ENCODE data around the gene PHF23.
A peak's percentile ranks its signal among the peaks of the same experiment; 100 is the strongest.

The PHF23 gene

GRCh38 chr17:7220593-7221277 lies 18.5 kb downstream of the PHF23 start:
- Histone ChIP-seq H3K27me3 (ENCODE audit: control insufficient read depth, insufficient read depth, low read length) (no peaks in the 10 kb centered on the region), H3K4me3 (ENCODE audit: low read length) (peak overlapping the region; percentile 64), H3K4me1 (ENCODE audit: control insufficient read depth, insufficient read depth, low read length) (peaks cover 31% of the 10 kb centered on the region), H3K9me3 (ENCODE audit: control insufficient read depth, low read length) (no peaks in the 10 kb centered on the region), H3K9ac (ENCODE audit: low read length) (peak overlapping the region; percentile 87), H3K36me3 (ENCODE audit: control insufficient read depth, insufficient read depth, low read length) (peaks cover 24% of the 10 kb centered on the region)

GRCh38 chr17:7219812-7220592 lies 19.3 kb downstream of the PHF23 start, which contains the start of the genes ACADVL and DLG4:
ACADVL (plus strand) TSS chr17:7219938; CDS start chr17:7219985, 47 bp downstream.
DLG4 (minus strand) TSS chr17:7219836.
- Histone ChIP-seq H3K27me3 (ENCODE audit: control insufficient read depth, insufficient read depth, low read length) (no peaks in the 10 kb centered on the region), H3K36me3 (ENCODE audit: control insufficient read depth, insufficient read depth, low read length) (peaks cover 24% of the 10 kb centered on the region), H3K9me3 (ENCODE audit: control insufficient read depth, low read length) (no peaks in the 10 kb centered on the region), H3K4me1 (ENCODE audit: control insufficient read depth, insufficient read depth, low read length) (peaks cover 33% of the 10 kb centered on the region), H3K9ac (ENCODE audit: low read length) (peak within 1 kb of the TSS; percentile 87), H3K4me3 (ENCODE audit: low read length) (peak within 1 kb of the TSS; percentile 64)

- H3K36me3 ChIP-seq (ENCODE audit: control insufficient read depth, insufficient read depth, low read length) = peaks cover 23% of the 10 kb centered on the region
- no peaks in the 10 kb centered on the region for H3K9me3 ChIP-seq (ENCODE audit: control insufficient read depth, low read length)
- H3K4me1 ChIP-seq (ENCODE audit: control insufficient read depth, insufficient read depth, low read length) = peaks cover 39% of the 10 kb centered on the region
- no peaks in the 10 kb centered on the region for H3K27me3 ChIP-seq (ENCODE audit: control insufficient read depth, insufficient read depth, low read length)
- peak overlapping the region; percentile 64 for H3K4me3 ChIP-seq (ENCODE audit: low read length)
- H3K9ac ChIP-seq (ENCODE audit: low read length) = peak overlapping the region; percentile 87
Observed at GRCh38 chr17:7219229-7219811, 19.9 kb downstream of the PHF23 start.

- Histone ChIP-seq H3K4me1 (ENCODE audit: control insufficient read depth, insufficient read depth, low read length) (peaks cover 43% of the 10 kb centered on the region), H3K9me3 (ENCODE audit: control insufficient read depth, low read length) (no peaks in the 10 kb centered on the region), H3K36me3 (ENCODE audit: control insufficient read depth, insufficient read depth, low read length) (peaks cover 19% of the 10 kb centered on the region), H3K4me3 (ENCODE audit: low read length) (no peak overlapping the region), H3K27me3 (ENCODE audit: control insufficient read depth, insufficient read depth, low read length) (no peaks in the 10 kb centered on the region), H3K9ac (ENCODE audit: low read length) (no peak overlapping the region)
Observed at GRCh38 chr17:7218758-7219157, 20.5 kb downstream of the PHF23 start.

GRCh38 chr17:7218166-7218565 lies 21.1 kb downstream of the PHF23 start:
- Histone ChIP-seq H3K4me1 (ENCODE audit: control insufficient read depth, insufficient read depth, low read length) (peaks cover 46% of the 10 kb centered on the region), H3K27me3 (ENCODE audit: control insufficient read depth, insufficient read depth, low read length) (no peaks in the 10 kb centered on the region), H3K4me3 (ENCODE audit: low read length) (no peak overlapping the region), H3K36me3 (ENCODE audit: control insufficient read depth, insufficient read depth, low read length) (peaks cover 15% of the 10 kb centered on the region), H3K9me3 (ENCODE audit: control insufficient read depth, low read length) (no peaks in the 10 kb centered on the region), H3K9ac (ENCODE audit: low read length) (peak overlapping the region; percentile 58)

GRCh38 chr17:7217113-7217987 lies 21.9 kb downstream of the PHF23 start:
- Histone ChIP-seq H3K36me3 (ENCODE audit: control insufficient read depth, insufficient read depth, low read length) (peaks cover 7% of the 10 kb centered on the region), H3K4me3 (ENCODE audit: low read length) (no peak overlapping the region), H3K9me3 (ENCODE audit: control insufficient read depth, low read length) (no peaks in the 10 kb centered on the region), H3K27me3 (ENCODE audit: control insufficient read depth, insufficient read depth, low read length) (peaks cover 2% of the 10 kb centered on the region), H3K9ac (ENCODE audit: low read length) (peak overlapping the region; percentile 58), H3K4me1 (ENCODE audit: control insufficient read depth, insufficient read depth, low read length) (peaks cover 46% of the 10 kb centered on the region)

- Histone ChIP-seq H3K4me1 (ENCODE audit: control insufficient read depth, insufficient read depth, low read length) (peaks cover 42% of the 10 kb centered on the region), H3K4me3 (ENCODE audit: low read length) (no peak overlapping the region), H3K27me3 (ENCODE audit: control insufficient read depth, insufficient read depth, low read length) (peaks cover 8% of the 10 kb centered on the region)
Observed at GRCh38 chr17:7216242-7217112, 22.8 kb downstream of the PHF23 start.

GRCh38 chr17:7215652-7216180 lies 23.5 kb downstream of the PHF23 start:
- no peaks in the 10 kb centered on the region for H3K36me3 ChIP-seq (ENCODE audit: control insufficient read depth, insufficient read depth, low read length)
- no peaks in the 10 kb centered on the region for H3K9me3 ChIP-seq (ENCODE audit: control insufficient read depth, low read length)
- no peak overlapping the region for H3K4me3 ChIP-seq (ENCODE audit: low read length)
- H3K27me3 ChIP-seq (ENCODE audit: control insufficient read depth, insufficient read depth, low read length) = peaks cover 8% of the 10 kb centered on the region
- H3K9ac ChIP-seq (ENCODE audit: low read length) = no peak overlapping the region
- peaks cover 34% of the 10 kb centered on the region for H3K4me1 ChIP-seq (ENCODE audit: control insufficient read depth, insufficient read depth, low read length)

More at GRCh38 chr17:7216242-7217112, 22.8 kb downstream of the PHF23 start:
- H3K9me3 ChIP-seq (ENCODE audit: control insufficient read depth, low read length) = no peaks in the 10 kb centered on the region
- peak overlapping the region; percentile 2 for H3K9ac ChIP-seq (ENCODE audit: low read length)
- H3K36me3 ChIP-seq (ENCODE audit: control insufficient read depth, insufficient read depth, low read length) = peaks cover 4% of the 10 kb centered on the region

- Histone ChIP-seq H3K9me3 (ENCODE audit: control insufficient read depth, low read length) (no peaks in the 10 kb centered on the region), H3K4me3 (ENCODE audit: low read length) (no peak overlapping the region), H3K4me1 (ENCODE audit: control insufficient read depth, insufficient read depth, low read length) (peaks cover 33% of the 10 kb centered on the region), H3K27me3 (ENCODE audit: control insufficient read depth, insufficient read depth, low read length) (peaks cover 8% of the 10 kb centered on the region), H3K9ac (ENCODE audit: low read length) (no peak overlapping the region), H3K36me3 (ENCODE audit: control insufficient read depth, insufficient read depth, low read length) (no peaks in the 10 kb centered on the region)
Observed at GRCh38 chr17:7215136-7215638, 24.1 kb downstream of the PHF23 start.

- peaks cover 31% of the 10 kb centered on the region for H3K4me1 ChIP-seq (ENCODE audit: control insufficient read depth, insufficient read depth, low read length)
- peaks cover 8% of the 10 kb centered on the region for H3K27me3 ChIP-seq (ENCODE audit: control insufficient read depth, insufficient read depth, low read length)
- H3K9ac ChIP-seq (ENCODE audit: low read length) = no peak overlapping the region
- H3K4me3 ChIP-seq (ENCODE audit: low read length) = peak overlapping the region; percentile 61
- H3K9me3 ChIP-seq (ENCODE audit: control insufficient read depth, low read length) = no peaks in the 10 kb centered on the region
- H3K36me3 ChIP-seq (ENCODE audit: control insufficient read depth, insufficient read depth, low read length) = no peaks in the 10 kb centered on the region
Observed at GRCh38 chr17:7214300-7215135, 24.7 kb downstream of the PHF23 start.
